ENCODE measurements around the gene RAB38. TPM values are rescaled to one million over a fixed set of nuclear protein-coding genes. Genes with fewer than 3 reads are reported as not detected.

The RAB38 gene
- total and polyA plus RNA-seq, 12 donors = 0.31 to 1.6 (median 0.44) TPM; not detected in 3

GRCh38 chr11:88179141-88179540 lies 3.9 kb upstream of the RAB38 start:
- WGBS, 2 donors = 62 to 86% methylated on average over 2 of the region's 2 CpGs
- Histone ChIP-seq H3K4me1 (peaks cover 0 to 17% (median 9%) of the 10 kb centered on the region in 9 donors), H3K27ac (no peak overlapping the region), H3K9me3 (no peaks in the 10 kb centered on the region), H3K36me3 (no peaks in the 10 kb centered on the region), H3K27me3 (peaks cover 0 to 10% (median 0%) of the 10 kb centered on the region in 7 donors), H3K4me3 (no peak overlapping the region)
- intact Hi-C loops (cut with DNase I) = loop anchor here in 1 of 10 donors (5.0 kb wide), 1 partner anchor 812 kb away; no protein-coding TSS in a partner anchor
- TF ChIP-seq CTCF (IDR thresholded peaks at IDR 0.05) = no peak
- no peak for ATAC-seq
- DNase-seq = no peak

GRCh38 chr11:88178191-88178590 lies 2.9 kb upstream of the RAB38 start:
- intact Hi-C loops (cut with DNase I) = loop anchor here in 1 of 10 donors (5.0 kb wide), 1 partner anchor 811 kb away; no protein-coding TSS in a partner anchor

GRCh38 chr11:88175569-88176075 lies 379 bp upstream of the RAB38 start:
- TF ChIP-seq CTCF (IDR thresholded peaks at IDR 0.05) = no peak
- Histone ChIP-seq H3K27me3 (peaks cover 0 to 10% (median 0%) of the 10 kb centered on the region in 7 donors), H3K27ac (no peak overlapping the region), H3K4me3 (peak overlapping the region in 9 of 10 donors; percentile 29 to 56 (median 52)), H3K4me1 (peaks cover 0 to 20% (median 9%) of the 10 kb centered on the region in 9 donors), H3K9me3 (no peaks in the 10 kb centered on the region), H3K36me3 (no peaks in the 10 kb centered on the region)
- ATAC-seq (peak in 3 of 8 donors; percentile 31 to 35 (median 32)), DNase-seq (no peak)
- whole genome bisulfite sequencing, 2 donors = 20 to 21% methylated on average over 15 of the region's 15 CpGs
- intact Hi-C loops (cut with DNase I) = loop anchor here in 1 of 10 donors (5.0 kb wide), 1 partner anchor 808 kb away; no protein-coding TSS in a partner anchor

More at GRCh38 chr11:88178191-88178590, 2.9 kb upstream of the RAB38 start:
- Histone ChIP-seq H3K4me3 (no peak overlapping the region), H3K27me3 (peaks cover 0 to 10% (median 0%) of the 10 kb centered on the region in 7 donors), H3K36me3 (no peaks in the 10 kb centered on the region), H3K9me3 (no peaks in the 10 kb centered on the region), H3K4me1 (peaks cover 0 to 20% (median 9%) of the 10 kb centered on the region in 9 donors), H3K27ac (no peak overlapping the region)
- ATAC-seq (no peak), DNase-seq (no peak)
- TF ChIP-seq CTCF (IDR thresholded peaks at IDR 0.05) = no peak
- 67% methylated on average over 4 of the region's 4 CpGs for WGBS, 2 donors

- H3K9me3 ChIP-seq = no peaks in the 10 kb centered on the region
- TF ChIP-seq CTCF (IDR thresholded peaks at IDR 0.05) = no peak
- H3K27ac ChIP-seq = no peak overlapping the region
- WGBS, 2 donors = 87 to 89% methylated on average over 3 of the region's 3 CpGs
- H3K27me3 ChIP-seq = peaks cover 0 to 10% (median 0%) of the 10 kb centered on the region in 7 donors
- no peak for DNase-seq
- H3K4me3 ChIP-seq = peak overlapping the region in 1 of 10 donors; percentile 56
- no peaks in the 10 kb centered on the region for H3K36me3 ChIP-seq
- H3K4me1 ChIP-seq = peaks cover 0 to 20% (median 9%) of the 10 kb centered on the region in 9 donors
- ATAC-seq = no peak
- intact Hi-C loops (cut with DNase I) = no loop called here
Observed at GRCh38 chr11:88173956-88174355, 1.3 kb downstream of the RAB38 start.

All from heart right ventricle (tissue), 16 donors.